Body of pancreas (tissue), 4 donors: ENCODE results near the gene PCOLCE2. TPM values are rescaled to one million over a fixed set of nuclear protein-coding genes. Genes with fewer than 3 reads are reported as not detected.

Experiments
- ATAC-seq: fragments of 150-250 bp; one replicate; pipeline ENCODE4 v1.9.1; 2016
- DNase-seq, 4 donors: peaks; one replicate each; pipeline ENCODE4 v3.0.0-alpha.2; 2019
- H3K27ac ChIP-seq, 4 donors: fragments of 200-600 bp; sonication (generic); 1 replicate in 3 of 4; 2 replicates in 1 of 4; pipeline versions ENCODE4 v1.5.1 to v1.6.1; 2016 to 2019; ENCODE audit warnings: mild to moderate bottlenecking in 1 of 4, mixed read lengths in 1 of 4, moderate library complexity in 1 of 4
- H3K27me3 ChIP-seq, 2 donors: fragments of 200-600 bp; sonication (generic); one replicate each; pipeline ENCODE4 v1.6.0; 2016; ENCODE audit warnings: mild to moderate bottlenecking in 1 of 2
- H3K36me3 ChIP-seq, 2 donors: fragments of 200-600 bp; sonication (generic); replicated peaks in 1 of 2; 2 replicates each; pipeline ENCODE4 v1.5.1; 2016; ENCODE audit warnings: low read depth in 2 of 2; ENCODE audit not compliant: insufficient read depth in 1 of 2
- H3K4me1 ChIP-seq: fragments of 200-600 bp; sonication (generic); one replicate; pipeline ENCODE4 v1.6.0; 2016
- H3K4me3 ChIP-seq, 2 donors: fragments of 200-600 bp; sonication (generic); 1 replicate in 1 of 2; 2 replicates in 1 of 2; pipeline ENCODE4 v1.5.1; 2016 to 2019
- H3K9me3 ChIP-seq, 3 donors: fragments of 200-600 bp; sonication (generic); 1 replicate in 2 of 3; 2 replicates in 1 of 3; pipeline ENCODE4 v1.5.1; 2016
- CTCF ChIP-seq, 7 experiments: fragments of 450-650 bp in 4 of 7; fragments of 200-600 bp in 3 of 7; sonication (generic) in 3 of 7; IDR thresholded peaks; one replicate each; pipeline ENCODE4 v1.5.1; 2016 to 2019; ENCODE audit warnings: antibody characterized with exemption in 7 of 7
- POLR2A ChIP-seq, 3 donors: fragments of 450-650 bp; IDR thresholded peaks; one replicate each; pipeline ENCODE4 v1.6.1; 2016; ENCODE audit warnings: antibody characterized with exemption in 3 of 3, mild to moderate bottlenecking in 2 of 3
- WGBS, 2 donors: methylation state at CpG; one replicate each; pipeline ENCODE4 v1.1.5; 2017; 5-methylcytosine and 5-hydroxymethylcytosine counted together
- intact Hi-C: fragments of 100-400 bp; cut with DNase I; formaldehyde crosslinking; loops from one replicate; pipeline ENCODE4 v1.15.1; 2023
- total RNA-seq, 2 donors: library from RNA; depleted of rRNA; stranded (reverse); fragments of >200 nt; gene quantifications; one replicate each; pipeline ENCODE4 v1.1.0, GENCODE V29; 2016

The PCOLCE2 gene
- total RNA-seq, 2 donors from 2014 or later: 1.6 to 41.5 TPM

DNA sequence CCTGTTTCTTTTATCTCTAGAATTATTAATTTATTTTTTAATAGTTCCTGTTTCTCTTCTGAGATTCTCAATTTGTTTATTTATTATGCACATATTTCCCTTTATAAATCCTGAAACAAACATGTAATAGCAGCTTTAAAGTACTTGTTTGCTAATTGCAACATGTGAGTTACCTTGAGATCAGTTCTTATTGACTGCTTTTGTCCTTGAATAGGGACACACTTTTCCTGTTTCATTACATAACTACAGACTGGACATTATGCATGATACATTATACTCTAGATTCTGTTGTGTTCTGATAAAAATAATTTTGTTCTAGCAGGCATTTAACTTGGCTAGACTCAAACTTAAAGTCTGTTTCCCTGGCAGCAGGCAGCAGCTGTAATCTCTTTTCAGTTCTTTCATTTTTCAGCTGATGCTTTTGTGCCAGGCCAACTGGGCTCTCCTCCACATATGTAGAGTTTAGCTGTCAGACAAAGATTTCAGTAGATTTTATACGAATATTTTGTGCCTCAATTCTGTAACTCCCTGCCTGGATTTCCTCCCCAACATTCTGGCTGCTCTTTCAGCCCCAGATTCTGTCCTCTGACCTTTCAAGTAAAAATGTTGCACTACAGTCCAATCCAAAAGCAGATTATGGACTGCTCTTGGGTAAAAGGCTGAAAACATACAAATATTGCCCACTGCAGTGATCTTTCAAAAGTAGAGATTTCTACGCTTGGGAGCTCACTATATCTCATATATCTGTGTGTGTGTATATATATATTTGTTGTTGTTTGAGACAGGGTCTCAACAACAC, 41.9 kb downstream of the PCOLCE2 start:
- H3K9me3 ChIP-seq: no peaks in the 10 kb centered on the region
- intact Hi-C loops: no loop called here
- H3K4me1 ChIP-seq: peaks cover 11% of the 10 kb centered on the region
- H3K36me3 ChIP-seq: no peaks in the 10 kb centered on the region
- H3K27me3 ChIP-seq: no peaks in the 10 kb centered on the region
- H3K27ac ChIP-seq: peak overlapping the region in 3 of 4 donors; percentile 21 to 50 (median 33)
- 10 to 25% methylated on average over 2 of the region's 2 CpGs for WGBS, 2 donors
- TF ChIP-seq CTCF (IDR thresholded peaks at IDR 0.05): no peak
- TF ChIP-seq POLR2A (IDR thresholded peaks at IDR 0.05): no peak
- H3K4me3 ChIP-seq: no peak overlapping the region
- DNase-seq: peak in 2 of 4 donors; percentile 17 to 23
- ATAC-seq: peak; percentile 87

DNA sequence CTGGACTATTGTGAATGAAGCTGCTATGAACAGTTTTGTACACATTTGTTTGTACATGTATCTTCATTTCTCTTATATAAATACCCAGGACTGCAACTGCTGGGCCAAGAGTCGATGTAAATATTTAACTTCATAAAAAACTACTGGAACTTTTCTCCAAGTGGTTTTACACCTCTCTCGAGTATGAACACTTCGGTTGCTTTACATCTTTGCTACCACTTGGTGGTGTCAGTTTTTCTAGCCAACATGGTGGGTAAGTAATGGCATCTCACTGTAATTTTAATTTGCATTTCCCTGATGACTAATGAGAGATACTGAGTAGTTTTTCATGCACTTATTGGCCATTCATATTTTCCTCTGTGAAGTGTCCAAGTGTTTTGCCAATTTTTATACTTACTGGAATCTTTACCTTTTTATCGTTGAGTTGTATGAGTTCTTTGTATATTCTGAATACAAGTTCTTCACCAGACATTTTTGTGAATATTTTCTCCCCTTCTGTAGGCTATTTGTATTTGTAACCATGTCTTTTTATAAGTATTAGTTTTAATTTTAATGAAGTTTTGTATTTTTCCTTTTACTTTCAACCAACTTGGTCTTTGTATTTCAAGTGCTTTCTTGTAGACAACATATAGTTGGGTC, 44.4 kb downstream of the PCOLCE2 start:
- Histone ChIP-seq H3K36me3 (no peaks in the 10 kb centered on the region), H3K4me3 (no peak overlapping the region), H3K27ac (no peak overlapping the region), H3K9me3 (no peaks in the 10 kb centered on the region), H3K4me1 (peaks cover 11% of the 10 kb centered on the region), H3K27me3 (no peaks in the 10 kb centered on the region)
- no peak for TF ChIP-seq POLR2A (IDR thresholded peaks at IDR 0.05)
- TF ChIP-seq CTCF (IDR thresholded peaks at IDR 0.05): peak in 3 of 7 experiments; percentile 8 to 32 (median 22)
- WGBS, 2 donors: 59 to 61% methylated on average over 4 of the region's 4 CpGs
- intact Hi-C loops: no loop called here
- ATAC-seq (no peak), DNase-seq (no peak)

DNA sequence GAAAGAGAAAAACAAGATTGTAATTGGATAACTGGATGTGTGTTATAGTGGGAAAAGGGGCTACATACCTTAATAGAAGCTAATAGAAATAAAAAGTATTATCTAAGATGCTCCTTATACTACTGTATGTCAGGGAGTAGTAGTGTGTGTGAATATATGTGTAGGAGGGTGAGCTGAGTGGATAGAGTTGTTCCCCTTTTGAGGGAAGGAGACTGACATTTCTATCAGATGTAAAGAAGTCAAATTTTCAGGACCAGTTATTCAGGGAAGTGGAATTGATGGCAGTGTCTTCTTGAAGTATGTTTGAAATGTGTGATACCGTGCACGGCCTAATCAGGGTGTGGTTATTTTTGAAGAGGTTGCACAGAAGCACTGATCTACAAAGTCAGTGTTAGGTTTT, 49.1 kb downstream of the PCOLCE2 start:
- Histone ChIP-seq H3K4me3 (no peak overlapping the region), H3K27ac (no peak overlapping the region), H3K9me3 (no peaks in the 10 kb centered on the region), H3K4me1 (no peaks in the 10 kb centered on the region), H3K27me3 (no peaks in the 10 kb centered on the region), H3K36me3 (no peaks in the 10 kb centered on the region)
- intact Hi-C loops: no loop called here
- DNase-seq (no peak), ATAC-seq (no peak)
- 86 to 89% methylated on average over 2 of the region's 2 CpGs for WGBS, 2 donors
- no peak for TF ChIP-seq POLR2A (IDR thresholded peaks at IDR 0.05)
- no peak for TF ChIP-seq CTCF (IDR thresholded peaks at IDR 0.05)

- ATAC-seq (no peak), DNase-seq (no peak)
- Histone ChIP-seq H3K4me1 (no peaks in the 10 kb centered on the region), H3K27ac (no peak overlapping the region), H3K9me3 (no peaks in the 10 kb centered on the region), H3K4me3 (no peak overlapping the region), H3K36me3 (no peaks in the 10 kb centered on the region), H3K27me3 (no peaks in the 10 kb centered on the region)
- 83 to 95% methylated on average over 1 of the region's 1 CpG for WGBS, 2 donors
- intact Hi-C loops: no loop called here
- no peak for TF ChIP-seq CTCF (IDR thresholded peaks at IDR 0.05)
- no peak for TF ChIP-seq POLR2A (IDR thresholded peaks at IDR 0.05)
Measured at GRCh38 chr3:142837526-142837925, 51.4 kb downstream of the PCOLCE2 start.
